Parathyroid adenoma (tissue), 2 donors: ENCODE results near the gene BMPER.

Experiments used
- H2AFZ ChIP-seq: fragments of 300-600 bp; sonication (generic); one replicate; pipeline ENCODE4 v1.7.0; 2017; ENCODE audit warnings: antibody characterized with exemption, mild to moderate bottlenecking
- H3K27ac ChIP-seq: fragments of 300-600 bp; sonication (generic); one replicate; pipeline ENCODE4 v1.7.0; 2017
- H3K27me3 ChIP-seq: fragments of 300-600 bp; sonication (generic); one replicate; pipeline ENCODE4 v1.7.0; 2017; ENCODE audit warnings: low read length; ENCODE audit not compliant: control insufficient read depth, insufficient read depth
- H3K36me3 ChIP-seq: fragments of 300-600 bp; sonication (generic); one replicate; pipeline ENCODE4 v1.7.0; 2017; ENCODE audit warnings: low read length; ENCODE audit not compliant: control insufficient read depth, insufficient read depth
- H3K4me1 ChIP-seq: fragments of 300-600 bp; sonication (generic); one replicate; pipeline ENCODE4 v1.7.0; 2017; ENCODE audit warnings: control low read depth
- H3K4me2 ChIP-seq: fragments of 300-600 bp; sonication (generic); one replicate; pipeline ENCODE4 v1.7.0; 2017; ENCODE audit warnings: low read length
- H3K4me3 ChIP-seq: fragments of 300-600 bp; sonication (generic); one replicate; pipeline ENCODE4 v1.7.0; 2017; ENCODE audit warnings: low read depth, low read length
- H3K79me2 ChIP-seq: fragments of 300-600 bp; sonication (generic); one replicate; pipeline ENCODE4 v1.7.0; 2017; ENCODE audit warnings: control low read depth
- H3K9ac ChIP-seq: fragments of 300-600 bp; sonication (generic); one replicate; pipeline ENCODE4 v1.7.0; 2017; ENCODE audit warnings: mild to moderate bottlenecking
- H3K9me3 ChIP-seq: fragments of 300-600 bp; sonication (generic); one replicate; pipeline ENCODE4 v1.7.0; 2017; ENCODE audit warnings: low read length; ENCODE audit not compliant: control insufficient read depth
- CTCF ChIP-seq: fragments of 300-600 bp; sonication (generic); IDR thresholded peaks from one replicate; pipeline ENCODE4 v1.7.0; 2017; ENCODE audit warnings: antibody characterized with exemption, mild to moderate bottlenecking
- donor health status: primary hyperparathyroidism.

The BMPER gene

GRCh38 chr7:33952824-33953223, 47.5 kb downstream of the BMPER start:
- no peak overlapping the region for H2AFZ ChIP-seq
- H3K4me2 ChIP-seq, result no peak overlapping the region
- H3K4me3 ChIP-seq, result no peak overlapping the region
- H3K79me2 ChIP-seq, result no peaks in the 10 kb centered on the region
- H3K9me3 ChIP-seq, result no peaks in the 10 kb centered on the region
- no peaks in the 10 kb centered on the region for H3K4me1 ChIP-seq
- H3K27ac ChIP-seq, result no peak overlapping the region
- H3K9ac ChIP-seq, result no peak overlapping the region
- no peaks in the 10 kb centered on the region for H3K36me3 ChIP-seq
- TF ChIP-seq CTCF, result no peak
- no peaks in the 10 kb centered on the region for H3K27me3 ChIP-seq

GRCh38 chr7:33958104-33958503, 52.8 kb downstream of the BMPER start:
- no peak overlapping the region for H3K27ac ChIP-seq
- H3K36me3 ChIP-seq, result no peaks in the 10 kb centered on the region
- no peak overlapping the region for H2AFZ ChIP-seq
- H3K9me3 ChIP-seq, result no peaks in the 10 kb centered on the region
- H3K79me2 ChIP-seq, result no peaks in the 10 kb centered on the region
- no peak overlapping the region for H3K4me3 ChIP-seq
- no peaks in the 10 kb centered on the region for H3K4me1 ChIP-seq
- H3K27me3 ChIP-seq, result no peaks in the 10 kb centered on the region
- no peak overlapping the region for H3K4me2 ChIP-seq
- no peak overlapping the region for H3K9ac ChIP-seq
- TF ChIP-seq CTCF, result no peak

GRCh38 chr7:33959676-33960075, 54.3 kb downstream of the BMPER start:
- Histone ChIP-seq H3K4me1 (no peaks in the 10 kb centered on the region), H3K27ac (no peak overlapping the region), H3K36me3 (no peaks in the 10 kb centered on the region), H3K9ac (no peak overlapping the region), H3K4me3 (no peak overlapping the region), H3K4me2 (no peak overlapping the region), H3K9me3 (no peaks in the 10 kb centered on the region), H3K27me3 (no peaks in the 10 kb centered on the region), H2AFZ (no peak overlapping the region), H3K79me2 (no peaks in the 10 kb centered on the region)
- no peak for TF ChIP-seq CTCF

GRCh38 chr7:33961948-33962347, 56.6 kb downstream of the BMPER start:
- H3K27ac ChIP-seq, result no peak overlapping the region
- no peak overlapping the region for H2AFZ ChIP-seq
- no peaks in the 10 kb centered on the region for H3K9me3 ChIP-seq
- no peak overlapping the region for H3K4me2 ChIP-seq
- TF ChIP-seq CTCF, result no peak
- no peak overlapping the region for H3K4me3 ChIP-seq
- no peaks in the 10 kb centered on the region for H3K36me3 ChIP-seq
- no peaks in the 10 kb centered on the region for H3K79me2 ChIP-seq
- no peaks in the 10 kb centered on the region for H3K27me3 ChIP-seq
- no peak overlapping the region for H3K9ac ChIP-seq
- H3K4me1 ChIP-seq, result no peaks in the 10 kb centered on the region

- no peaks in the 10 kb centered on the region for H3K27me3 ChIP-seq
- H3K4me2 ChIP-seq, result no peak overlapping the region
- no peaks in the 10 kb centered on the region for H3K9me3 ChIP-seq
- TF ChIP-seq CTCF, result no peak
- no peaks in the 10 kb centered on the region for H3K4me1 ChIP-seq
- H3K79me2 ChIP-seq, result no peaks in the 10 kb centered on the region
- H2AFZ ChIP-seq, result no peak overlapping the region
- H3K27ac ChIP-seq, result no peak overlapping the region
- no peak overlapping the region for H3K9ac ChIP-seq
- H3K4me3 ChIP-seq, result no peak overlapping the region
- H3K36me3 ChIP-seq, result no peaks in the 10 kb centered on the region
Measured at GRCh38 chr7:33964417-33965182, 59.3 kb downstream of the BMPER start.
